ENCODE data around the gene ASGR2. TPM values are rescaled to one million over a fixed set of nuclear protein-coding genes. Genes with fewer than 3 reads are reported as not detected.

Gene ASGR2
- total RNA-seq, 1 donor from 2014 or later = 2.7 TPM

DNA sequence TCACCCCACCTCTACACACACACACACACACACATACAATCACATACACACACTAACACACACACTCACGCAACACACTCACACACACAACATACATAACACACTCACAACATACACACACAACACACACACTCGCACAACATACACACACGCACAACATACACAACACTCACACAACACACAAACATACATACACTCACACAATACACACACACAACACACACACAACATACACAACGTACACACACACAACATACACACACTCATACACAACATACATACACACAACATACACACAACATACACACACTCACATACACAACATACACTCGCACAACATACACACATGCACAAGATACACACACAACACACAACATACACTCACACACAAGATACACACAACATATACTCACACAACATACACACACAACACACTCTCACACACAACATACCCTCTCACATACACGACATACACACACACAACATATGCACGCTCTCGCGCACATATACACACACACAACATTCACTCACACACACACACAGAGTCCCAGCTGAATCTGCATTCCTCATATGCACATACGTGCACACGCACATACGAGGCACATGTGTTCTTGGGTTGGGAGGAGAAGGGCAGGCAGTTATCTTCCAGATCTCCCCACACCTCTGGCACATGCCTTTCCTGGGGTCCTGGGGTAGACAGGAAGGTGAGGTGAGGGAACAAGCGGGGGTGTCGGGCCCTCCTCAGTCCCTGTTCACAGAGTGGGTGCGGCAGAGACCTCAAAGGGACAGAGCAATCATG is 1.1 kb downstream of the ASGR2 start:
- no peaks in the 10 kb centered on the region for H3K9me3 Mint-ChIP-seq (ENCODE audit: low read depth)
- TF ChIP-seq, protein P1, sequence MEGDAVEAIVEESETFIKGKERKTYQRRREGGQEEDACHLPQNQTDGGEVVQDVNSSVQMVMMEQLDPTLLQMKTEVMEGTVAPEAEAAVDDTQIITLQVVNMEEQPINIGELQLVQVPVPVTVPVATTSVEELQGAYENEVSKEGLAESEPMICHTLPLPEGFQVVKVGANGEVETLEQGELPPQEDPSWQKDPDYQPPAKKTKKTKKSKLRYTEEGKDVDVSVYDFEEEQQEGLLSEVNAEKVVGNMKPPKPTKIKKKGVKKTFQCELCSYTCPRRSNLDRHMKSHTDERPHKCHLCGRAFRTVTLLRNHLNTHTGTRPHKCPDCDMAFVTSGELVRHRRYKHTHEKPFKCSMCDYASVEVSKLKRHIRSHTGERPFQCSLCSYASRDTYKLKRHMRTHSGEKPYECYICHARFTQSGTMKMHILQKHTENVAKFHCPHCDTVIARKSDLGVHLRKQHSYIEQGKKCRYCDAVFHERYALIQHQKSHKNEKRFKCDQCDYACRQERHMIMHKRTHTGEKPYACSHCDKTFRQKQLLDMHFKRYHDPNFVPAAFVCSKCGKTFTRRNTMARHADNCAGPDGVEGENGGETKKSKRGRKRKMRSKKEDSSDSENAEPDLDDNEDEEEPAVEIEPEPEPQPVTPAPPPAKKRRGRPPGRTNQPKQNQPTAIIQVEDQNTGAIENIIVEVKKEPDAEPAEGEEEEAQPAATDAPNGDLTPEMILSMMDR (IDR thresholded peaks at IDR 0.05; ENCODE audit: unreplicated experiment) = no peak
- no peak overlapping the region for H3K27ac Mint-ChIP-seq
- peaks cover 3% of the 10 kb centered on the region for H3K27me3 Mint-ChIP-seq
- peaks cover 9% of the 10 kb centered on the region for H3K4me1 Mint-ChIP-seq (ENCODE audit: low read depth)
- no peaks in the 10 kb centered on the region for H3K36me3 Mint-ChIP-seq (ENCODE audit: insufficient read depth)
- no peak overlapping the region for H3K4me3 Mint-ChIP-seq (ENCODE audit: low read depth)
- DNase-seq (ENCODE audit: low spot score, unreplicated experiment) = no peak

DNA sequence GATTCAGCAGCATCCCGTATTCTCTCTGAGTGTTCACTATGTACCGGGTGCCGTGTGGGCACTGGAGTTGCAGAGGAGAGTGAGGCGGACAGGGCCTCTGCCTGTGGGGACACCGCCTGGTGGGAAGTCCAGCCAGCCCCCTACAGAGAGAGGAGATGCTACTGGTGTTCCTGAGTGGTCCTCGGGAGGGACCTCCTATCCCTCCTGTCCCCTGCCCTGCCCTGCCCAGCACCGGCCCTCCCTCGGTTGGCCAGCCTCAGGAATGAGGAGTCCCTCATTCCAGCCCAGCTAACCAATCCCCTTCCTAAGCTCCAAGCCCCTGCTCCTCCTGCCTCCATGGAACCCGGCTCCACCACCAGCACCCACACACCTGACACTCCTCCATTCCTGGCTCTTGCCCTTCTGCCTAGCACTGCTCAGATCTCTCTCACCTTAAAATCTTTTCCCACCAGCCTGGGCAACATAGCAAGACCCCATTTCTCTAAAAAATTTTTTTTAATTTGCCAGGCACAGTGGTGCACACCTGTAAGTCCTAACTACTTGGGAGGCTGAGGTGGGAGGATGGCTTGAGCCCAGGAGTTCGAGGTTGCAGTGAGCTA is 2.0 kb downstream of the ASGR2 start:
- H3K27ac Mint-ChIP-seq = no peak overlapping the region
- TF ChIP-seq, protein P1 (IDR thresholded peaks at IDR 0.05; ENCODE audit: unreplicated experiment) = no peak
- H3K4me1 Mint-ChIP-seq (ENCODE audit: low read depth) = peaks cover 9% of the 10 kb centered on the region

DNA sequence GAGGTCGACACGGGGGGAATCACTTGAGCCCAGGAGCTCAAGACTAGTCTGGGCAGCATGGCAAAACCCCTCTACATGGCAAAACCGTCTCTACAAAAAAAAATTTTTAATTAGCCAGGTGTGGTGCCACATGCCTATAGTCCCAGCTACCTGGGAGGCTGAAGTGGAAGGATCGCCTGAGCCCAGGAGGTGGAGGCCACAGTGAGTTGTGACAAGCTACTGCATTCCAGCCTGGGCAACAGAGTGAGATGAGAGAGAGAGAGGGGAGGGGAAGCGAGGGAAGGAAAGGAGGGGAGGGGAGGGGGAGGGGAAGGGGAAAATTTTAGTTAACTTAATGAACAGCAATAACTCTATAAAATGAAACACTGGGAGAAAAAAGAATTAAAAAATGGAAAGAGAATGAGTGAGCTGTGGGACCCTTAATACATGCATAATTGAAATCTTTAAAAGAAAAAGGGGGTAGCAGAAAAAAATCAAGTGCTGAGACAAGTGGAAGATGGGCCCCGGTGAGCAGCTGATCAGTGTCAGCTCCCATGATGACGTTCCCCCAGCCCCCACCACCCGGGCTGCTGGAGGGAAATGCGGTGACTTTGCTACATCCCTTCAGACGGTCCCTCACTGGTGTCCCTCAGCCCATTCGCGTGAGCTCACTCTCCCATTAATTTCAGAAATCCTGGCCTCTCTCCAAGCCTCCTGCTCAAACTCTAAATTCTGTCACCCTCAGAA is 2.7 kb downstream of the ASGR2 start:
- TF ChIP-seq, protein P1 (IDR thresholded peaks at IDR 0.05; ENCODE audit: unreplicated experiment) = no peak
- Mint-ChIP-seq H3K27me3 (peaks cover 3% of the 10 kb centered on the region), H3K4me3 (ENCODE audit: low read depth) (no peak overlapping the region), H3K4me1 (ENCODE audit: low read depth) (peaks cover 9% of the 10 kb centered on the region), H3K27ac (no peak overlapping the region), H3K9me3 (ENCODE audit: low read depth) (no peaks in the 10 kb centered on the region), H3K36me3 (ENCODE audit: insufficient read depth) (no peaks in the 10 kb centered on the region)
- DNase-seq (ENCODE audit: low spot score, unreplicated experiment) = no peak

More for the DNA sequence above, 2.0 kb downstream of the ASGR2 start:
- DNase-seq (ENCODE audit: low spot score, unreplicated experiment) = no peak
- Mint-ChIP-seq H3K9me3 (ENCODE audit: low read depth) (no peaks in the 10 kb centered on the region), H3K4me3 (ENCODE audit: low read depth) (no peak overlapping the region), H3K36me3 (ENCODE audit: insufficient read depth) (no peaks in the 10 kb centered on the region), H3K27me3 (peaks cover 3% of the 10 kb centered on the region)

DNA sequence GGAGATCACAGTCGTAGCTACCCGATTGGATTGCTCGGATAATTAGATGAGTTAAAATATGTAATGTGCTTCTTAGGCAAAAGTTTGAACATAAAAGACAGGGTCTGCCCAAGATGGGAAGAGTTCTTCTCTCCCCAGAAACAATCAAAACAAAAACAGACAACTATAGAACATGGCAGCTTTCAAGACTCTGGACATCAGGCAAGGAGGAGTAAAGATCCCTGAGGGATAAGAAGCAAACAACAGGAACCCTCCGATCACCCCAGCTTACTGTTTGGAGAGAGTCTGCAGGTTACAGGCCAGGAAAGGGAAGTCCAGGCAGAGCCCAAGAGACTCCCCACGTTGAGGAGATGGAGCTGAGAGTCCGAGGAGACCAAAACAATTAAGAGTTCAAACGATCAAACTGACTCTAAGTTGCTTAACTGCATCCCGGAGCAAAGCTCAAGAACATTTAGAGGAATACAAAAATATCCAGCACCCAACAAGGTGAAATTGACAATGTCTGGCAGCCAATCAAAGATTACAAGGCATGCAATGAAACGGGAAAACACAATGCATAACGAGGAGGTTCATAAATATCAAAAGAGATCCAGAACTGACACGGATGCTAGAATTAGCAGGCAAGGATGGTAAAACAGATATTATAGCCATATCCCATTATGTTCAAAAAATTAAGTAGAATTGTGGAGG is 3.9 kb downstream of the ASGR2 start:
- DNase-seq (ENCODE audit: low spot score, unreplicated experiment) = no peak
- Mint-ChIP-seq H3K4me3 (ENCODE audit: low read depth) (no peak overlapping the region), H3K4me1 (ENCODE audit: low read depth) (peaks cover 9% of the 10 kb centered on the region), H3K27me3 (peaks cover 3% of the 10 kb centered on the region), H3K36me3 (ENCODE audit: insufficient read depth) (no peaks in the 10 kb centered on the region), H3K27ac (no peak overlapping the region), H3K9me3 (ENCODE audit: low read depth) (no peaks in the 10 kb centered on the region)
- TF ChIP-seq, protein P1 (IDR thresholded peaks at IDR 0.05; ENCODE audit: unreplicated experiment) = no peak
